B cell (primary cell): ENCODE measurements around the gene GPX3. TPM values are rescaled to one million over a fixed set of nuclear protein-coding genes. Genes with fewer than 3 reads are reported as not detected.

Source experiments
- ATAC-seq: fragments of 200-7000 bp; cut with Tn5 transposase; one replicate; pipeline ENCODE4 v1.10.0; 2021; ENCODE audit warnings: low read depth, mild to moderate bottlenecking, moderate number of reproducible peaks, moderate library complexity
- CTCF ChIA-PET: fragments of 350-600 bp; sonication (Branson Sonifier 250); formaldehyde crosslinking; loops from one replicate; lab custom pipeline; 2021; ENCODE audit warnings: antibody characterized with exemption, inconsistent platforms; lab: Charles Lee
- POLR2A ChIA-PET: fragments of 350-600 bp; sonication (Branson Sonifier 250); formaldehyde crosslinking; loops from one replicate; lab custom pipeline; 2021; ENCODE audit warnings: antibody characterized with exemption; lab: Charles Lee
- DNase-seq: peaks from one replicate; pipeline ENCODE4 v3.0.0; 2013
- H2AFZ ChIP-seq: 2 replicates; pipeline ENCODE4 v1.6.1; 2012; ENCODE audit warnings: mild to moderate bottlenecking, low read depth, low read length; ENCODE audit not compliant: insufficient read depth, poor library complexity, severe bottlenecking
- H3K27ac ChIP-seq, 2 donors: 1 replicate in 1 of 2; 2 replicates in 1 of 2; pipeline ENCODE4 v1.5.1; 2012 to 2013; ENCODE audit warnings: low read length in 2 of 2, mild to moderate bottlenecking in 2 of 2, moderate library complexity in 1 of 2
- H3K27me3 ChIP-seq, 4 experiments: fragments of 200-600 bp in 1 of 4; sonication (generic) in 1 of 4; replicated peaks in 1 of 4; 1 replicate in 2 of 4; 2 replicates in 2 of 4; pipeline versions ENCODE4 v1.6.1 to v1.7.0; 2013 to 2016; ENCODE audit warnings: low read length in 3 of 4, mild to moderate bottlenecking in 2 of 4, mixed read lengths in 1 of 4, moderate library complexity in 1 of 4; ENCODE audit not compliant: insufficient read depth in 4 of 4, control insufficient read depth in 3 of 4; ENCODE audit errors: control extremely low read depth in 1 of 4
- H3K36me3 ChIP-seq, 2 experiments: replicated peaks in 1 of 2; 1 replicate in 1 of 2; 2 replicates in 1 of 2; pipeline versions ENCODE4 v1.6.1 to v1.7.1; 2013; ENCODE audit warnings: low read length in 1 of 2; ENCODE audit not compliant: insufficient read depth in 2 of 2, control insufficient read depth in 1 of 2; ENCODE audit errors: control extremely low read depth in 1 of 2, extremely low read depth in 1 of 2
- H3K4me1 ChIP-seq, 2 donors: fragments of 200-600 bp in 1 of 2; sonication (generic) in 1 of 2; 1 replicate in 1 of 2; 2 replicates in 1 of 2; pipeline versions ENCODE4 v1.5.1 to v1.6.1; 2013 to 2017; ENCODE audit warnings: low read length in 2 of 2; ENCODE audit not compliant: control insufficient read depth in 2 of 2, insufficient read depth in 2 of 2
- H3K4me2 ChIP-seq: replicated peaks from 2 replicates; pipeline ENCODE3; 2012; ENCODE audit warnings: mild to moderate bottlenecking, low read depth, low read length; ENCODE audit not compliant: poor library complexity, severe bottlenecking
- H3K4me3 ChIP-seq, 5 experiments: fragments of 200-600 bp in 1 of 5; sonication (generic) in 1 of 5; 1 replicate in 3 of 5; 2 replicates in 2 of 5; pipeline versions ENCODE4 v1.5.1 to v1.7.0; 2011 to 2016; ENCODE audit warnings: low read length in 4 of 5, mild to moderate bottlenecking in 4 of 5, low read depth in 2 of 5, control low read depth in 1 of 5, moderate library complexity in 1 of 5; ENCODE audit not compliant: insufficient read depth in 1 of 5; ENCODE audit errors: control extremely low read depth in 1 of 5, extremely low read depth in 1 of 5
- H3K79me2 ChIP-seq: fragments of 200-600 bp; sonication (generic); one replicate; pipeline ENCODE4 v1.6.0; 2016; ENCODE audit warnings: low read length; ENCODE audit not compliant: control insufficient read depth, insufficient read depth
- H3K9ac ChIP-seq: fragments of 200-600 bp; sonication (generic); 2 replicates; pipeline ENCODE4 v1.6.1; 2017; ENCODE audit warnings: mild to moderate bottlenecking, low read length, moderate library complexity
- H3K9me3 ChIP-seq, 3 donors: one replicate each; pipeline versions ENCODE4 v1.6.1 to v1.7.1; 2013; ENCODE audit warnings: low read length in 2 of 3; ENCODE audit not compliant: control insufficient read depth in 2 of 3, insufficient read depth in 1 of 3; ENCODE audit errors: control extremely low read depth in 1 of 3
- H4K20me1 ChIP-seq: 2 replicates; pipeline ENCODE4 v1.6.0; 2012; ENCODE audit warnings: mild to moderate bottlenecking, low read length; ENCODE audit not compliant: insufficient read depth, control insufficient read depth, poor library complexity, severe bottlenecking
- H3K27ac Mint-ChIP-seq: one replicate; pipeline ENCODE4 v1.8.0; 2021; ENCODE audit warnings: mixed read lengths
- H3K27me3 Mint-ChIP-seq: one replicate; pipeline ENCODE4 v1.8.0; 2021; ENCODE audit warnings: mixed read lengths
- H3K4me1 Mint-ChIP-seq: one replicate; pipeline ENCODE4 v1.8.0; 2021; ENCODE audit warnings: mixed read lengths
- H3K4me3 Mint-ChIP-seq: one replicate; pipeline ENCODE4 v1.8.0; 2021; ENCODE audit warnings: mixed read lengths
- H3K9me3 Mint-ChIP-seq: one replicate; pipeline ENCODE4 v1.8.0; 2022; ENCODE audit warnings: mixed read lengths; ENCODE audit not compliant: insufficient read depth
- CTCF ChIP-seq: fragments of 200-600 bp; IDR thresholded peaks from one replicate; pipeline ENCODE4 v1.8.0; 2022; ENCODE audit warnings: antibody characterized with exemption, mild to moderate bottlenecking
- EZH2 ChIP-seq: IDR thresholded peaks from 2 replicates; pipeline ENCODE4 v1.6.1; 2012; ENCODE audit warnings: borderline replicate concordance, low read depth, mild to moderate bottlenecking, moderate library complexity, low read length; ENCODE audit not compliant: insufficient read depth, poor library complexity, severe bottlenecking
- WGBS: methylation state at CpG from one replicate; pipeline ENCODE4 v1.1.5; 2013; ENCODE audit warnings: missing lambda C conversion rate; ENCODE audit not compliant: insufficient coverage; 5-methylcytosine and 5-hydroxymethylcytosine counted together
- intact Hi-C: fragments of 100-400 bp; cut with micrococcal nuclease; formaldehyde crosslinking; loops from one replicate; pipeline ENCODE4 v1.10.0; 2022
- polyA plus RNA-seq: library from polyadenylated mRNA; depleted of rRNA; stranded (reverse); fragments of >200 nt; gene quantifications from 2 replicates; pipeline ENCODE4 v1.2.3, GENCODE V29; 2012
- total RNA-seq, 2 donors: library from RNA; stranded (reverse); fragments of 120-200 nt in 1 of 2; gene quantifications; 1 replicate in 1 of 2; 2 replicates in 1 of 2; pipeline versions ENCODE4 v1.2.3 to v1.2.4, GENCODE V29; 2013 to 2022

GPX3 gene
- total and polyA plus RNA-seq, 2 donors (not counting 1 experiment from before 2014, with no cell fraction given): not detected

GRCh38 chr5:151001436-151001835 lies 19.0 kb upstream of the GPX3 start:
- H3K9ac ChIP-seq: no peak overlapping the region
- ChIA-PET POLR2A (no interaction called here), CTCF (no interaction called here)
- no peak overlapping the region for H3K4me3 ChIP-seq
- DNase-seq: no peak
- H3K36me3 ChIP-seq: no peaks in the 10 kb centered on the region
- no peak overlapping the region for H2AFZ ChIP-seq
- Mint-ChIP-seq H3K27ac (no peak overlapping the region), H3K27me3 (peaks cover 19% of the 10 kb centered on the region), H3K4me3 (no peak overlapping the region), H3K4me1 (no peaks in the 10 kb centered on the region), H3K9me3 (no peaks in the 10 kb centered on the region)
- H4K20me1 ChIP-seq: no peaks in the 10 kb centered on the region
- 100% methylated on average over 1 of the region's 4 CpGs for WGBS
- no peaks in the 10 kb centered on the region for H3K4me1 ChIP-seq
- TF ChIP-seq CTCF (no peak), EZH2 (no peak)
- intact Hi-C loops: no loop called here
- H3K27ac ChIP-seq: no peak overlapping the region
- H3K4me2 ChIP-seq: no peak overlapping the region
- no peak for ATAC-seq
- H3K27me3 ChIP-seq: peaks cover 0 to 3% (median 0%) of the 10 kb centered on the region in 4 experiments
- peaks cover 0 to 5% (median 0%) of the 10 kb centered on the region in 3 donors for H3K9me3 ChIP-seq
- no peaks in the 10 kb centered on the region for H3K79me2 ChIP-seq

- no peak for DNase-seq
- POLR2A ChIA-PET: no interaction called here
These were observed 18.1 kb upstream of the GPX3 start for GRCh38 chr5:151002250-151002649.

More at GRCh38 chr5:151002250-151002649, 18.1 kb upstream of the GPX3 start:
- H3K4me1 ChIP-seq: no peaks in the 10 kb centered on the region
- no peak overlapping the region for H3K4me3 Mint-ChIP-seq
- no peaks in the 10 kb centered on the region for H4K20me1 ChIP-seq
- no peak overlapping the region for H3K9ac ChIP-seq
- H3K36me3 ChIP-seq: no peaks in the 10 kb centered on the region
- H3K27me3 ChIP-seq: peaks cover 0 to 3% (median 0%) of the 10 kb centered on the region in 4 experiments
- TF ChIP-seq CTCF (no peak), EZH2 (no peak)
- H3K79me2 ChIP-seq: no peaks in the 10 kb centered on the region
- no peaks in the 10 kb centered on the region for H3K4me1 Mint-ChIP-seq
- intact Hi-C loops: no loop called here
- H3K27ac Mint-ChIP-seq: no peak overlapping the region
- H3K4me2 ChIP-seq: no peak overlapping the region
- no peak overlapping the region for H2AFZ ChIP-seq
- no peak for ATAC-seq
- no CpG with 5 or more reads among the region's 2 CpGs for WGBS
- peaks cover 0 to 3% (median 0%) of the 10 kb centered on the region in 3 donors for H3K9me3 ChIP-seq
- H3K27ac ChIP-seq: no peak overlapping the region
- CTCF ChIA-PET: interaction anchor here (0.8 to 1.3 kb wide), 6 partner anchors 113 to 238 kb away, joined by 3 to 7 read pairs (median 3); no protein-coding TSS in a partner anchor
- no peaks in the 10 kb centered on the region for H3K9me3 Mint-ChIP-seq
- no peak overlapping the region for H3K4me3 ChIP-seq
- H3K27me3 Mint-ChIP-seq: peaks cover 19% of the 10 kb centered on the region
